ENCODE measurements around the gene GLS. TPM values are rescaled to one million over a fixed set of nuclear protein-coding genes. Genes with fewer than 3 reads are reported as not detected.

GLS gene
- total RNA-seq, 1 donor from 2014 or later = 88.9 TPM

- Histone ChIP-seq H3K4me3 (no peak overlapping the region), H3K27ac (no peak overlapping the region), H3K36me3 (peaks cover 0 to 85% of the 10 kb centered on the region in 2 donors), H3K9me3 (no peaks in the 10 kb centered on the region), H3K27me3 (no peaks in the 10 kb centered on the region), H3K4me1 (no peaks in the 10 kb centered on the region)
- no peak for TF ChIP-seq POLR2AphosphoS5 (IDR thresholded peaks at IDR 0.05; ENCODE audit: insufficient read depth in 1 of 2, low read depth in 1 of 2)
- TF ChIP-seq, protein P1, sequence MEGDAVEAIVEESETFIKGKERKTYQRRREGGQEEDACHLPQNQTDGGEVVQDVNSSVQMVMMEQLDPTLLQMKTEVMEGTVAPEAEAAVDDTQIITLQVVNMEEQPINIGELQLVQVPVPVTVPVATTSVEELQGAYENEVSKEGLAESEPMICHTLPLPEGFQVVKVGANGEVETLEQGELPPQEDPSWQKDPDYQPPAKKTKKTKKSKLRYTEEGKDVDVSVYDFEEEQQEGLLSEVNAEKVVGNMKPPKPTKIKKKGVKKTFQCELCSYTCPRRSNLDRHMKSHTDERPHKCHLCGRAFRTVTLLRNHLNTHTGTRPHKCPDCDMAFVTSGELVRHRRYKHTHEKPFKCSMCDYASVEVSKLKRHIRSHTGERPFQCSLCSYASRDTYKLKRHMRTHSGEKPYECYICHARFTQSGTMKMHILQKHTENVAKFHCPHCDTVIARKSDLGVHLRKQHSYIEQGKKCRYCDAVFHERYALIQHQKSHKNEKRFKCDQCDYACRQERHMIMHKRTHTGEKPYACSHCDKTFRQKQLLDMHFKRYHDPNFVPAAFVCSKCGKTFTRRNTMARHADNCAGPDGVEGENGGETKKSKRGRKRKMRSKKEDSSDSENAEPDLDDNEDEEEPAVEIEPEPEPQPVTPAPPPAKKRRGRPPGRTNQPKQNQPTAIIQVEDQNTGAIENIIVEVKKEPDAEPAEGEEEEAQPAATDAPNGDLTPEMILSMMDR (IDR thresholded peaks at IDR 0.05) = no peak
- no peak for TF ChIP-seq POLR2A (IDR thresholded peaks at IDR 0.05)
- DNase-seq (ENCODE audit: extremely low spot score in 2 of 2) = no peak
- intact Hi-C loops (cut with DNase I) = no loop called here
These were observed 100.7 kb downstream of the GLS start for GRCh38 chr2:190981333-190981732.

DNA sequence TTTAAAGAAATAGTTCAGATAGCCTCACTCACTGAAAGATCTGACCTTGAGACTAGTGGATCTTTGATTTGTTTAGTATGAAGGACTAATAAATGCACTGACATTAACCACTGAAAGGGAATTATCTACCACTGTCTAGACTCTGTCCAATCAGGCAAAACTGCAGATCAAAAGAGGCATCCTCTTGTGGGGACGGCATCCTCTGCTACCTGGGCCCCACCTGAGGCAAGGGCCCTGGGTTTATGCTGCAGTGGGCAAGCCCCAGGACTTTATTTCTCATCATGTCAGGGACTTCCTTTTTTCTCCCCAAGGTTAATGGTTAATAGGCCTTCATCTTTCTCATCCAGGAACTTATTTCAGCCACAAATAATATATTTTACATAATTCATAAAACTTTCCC lies 101.1 kb downstream of the GLS start:
- no peak for DNase-seq (ENCODE audit: extremely low spot score in 2 of 2)
- Histone ChIP-seq H3K36me3 (peaks cover 0 to 85% of the 10 kb centered on the region in 2 donors), H3K27me3 (no peaks in the 10 kb centered on the region), H3K4me3 (no peak overlapping the region), H3K4me1 (no peaks in the 10 kb centered on the region), H3K27ac (no peak overlapping the region), H3K9me3 (no peaks in the 10 kb centered on the region)
- intact Hi-C loops (cut with DNase I) = no loop called here
- TF ChIP-seq POLR2AphosphoS5 (IDR thresholded peaks at IDR 0.05; ENCODE audit: insufficient read depth in 1 of 2, low read depth in 1 of 2) = no peak
- TF ChIP-seq, protein P1 (IDR thresholded peaks at IDR 0.05) = no peak
- TF ChIP-seq POLR2A (IDR thresholded peaks at IDR 0.05) = no peak

GRCh38 chr2:190982262-190983034 lies 101.8 kb downstream of the GLS start:
- DNase-seq (ENCODE audit: extremely low spot score in 2 of 2) = no peak
- H3K4me1 ChIP-seq = no peaks in the 10 kb centered on the region

GRCh38 chr2:190984595-190984994 lies 104.0 kb downstream of the GLS start:
- no peaks in the 10 kb centered on the region for H3K27me3 ChIP-seq
- peaks cover 0 to 76% of the 10 kb centered on the region in 2 donors for H3K36me3 ChIP-seq
- TF ChIP-seq POLR2A (IDR thresholded peaks at IDR 0.05) = no peak
- no peak for TF ChIP-seq POLR2AphosphoS5 (IDR thresholded peaks at IDR 0.05; ENCODE audit: insufficient read depth in 1 of 2, low read depth in 1 of 2)
- TF ChIP-seq, protein P1 (IDR thresholded peaks at IDR 0.05) = no peak
- no peaks in the 10 kb centered on the region for H3K4me1 ChIP-seq
- no peak overlapping the region for H3K4me3 ChIP-seq
- no peak for DNase-seq (ENCODE audit: extremely low spot score in 2 of 2)
- intact Hi-C loops (cut with DNase I) = no loop called here
- no peak overlapping the region for H3K27ac ChIP-seq
- H3K9me3 ChIP-seq = no peaks in the 10 kb centered on the region

More at GRCh38 chr2:190982262-190983034, 101.8 kb downstream of the GLS start:
- H3K36me3 ChIP-seq = peaks cover 0 to 81% of the 10 kb centered on the region in 2 donors
- H3K4me3 ChIP-seq = no peak overlapping the region
- H3K27me3 ChIP-seq = no peaks in the 10 kb centered on the region
- TF ChIP-seq POLR2AphosphoS5 (IDR thresholded peaks at IDR 0.05; ENCODE audit: insufficient read depth in 1 of 2, low read depth in 1 of 2) (no peak), POLR2A (IDR thresholded peaks at IDR 0.05) (no peak)
- H3K27ac ChIP-seq = no peak overlapping the region
- intact Hi-C loops (cut with DNase I) = no loop called here
- H3K9me3 ChIP-seq = no peaks in the 10 kb centered on the region

DNA sequence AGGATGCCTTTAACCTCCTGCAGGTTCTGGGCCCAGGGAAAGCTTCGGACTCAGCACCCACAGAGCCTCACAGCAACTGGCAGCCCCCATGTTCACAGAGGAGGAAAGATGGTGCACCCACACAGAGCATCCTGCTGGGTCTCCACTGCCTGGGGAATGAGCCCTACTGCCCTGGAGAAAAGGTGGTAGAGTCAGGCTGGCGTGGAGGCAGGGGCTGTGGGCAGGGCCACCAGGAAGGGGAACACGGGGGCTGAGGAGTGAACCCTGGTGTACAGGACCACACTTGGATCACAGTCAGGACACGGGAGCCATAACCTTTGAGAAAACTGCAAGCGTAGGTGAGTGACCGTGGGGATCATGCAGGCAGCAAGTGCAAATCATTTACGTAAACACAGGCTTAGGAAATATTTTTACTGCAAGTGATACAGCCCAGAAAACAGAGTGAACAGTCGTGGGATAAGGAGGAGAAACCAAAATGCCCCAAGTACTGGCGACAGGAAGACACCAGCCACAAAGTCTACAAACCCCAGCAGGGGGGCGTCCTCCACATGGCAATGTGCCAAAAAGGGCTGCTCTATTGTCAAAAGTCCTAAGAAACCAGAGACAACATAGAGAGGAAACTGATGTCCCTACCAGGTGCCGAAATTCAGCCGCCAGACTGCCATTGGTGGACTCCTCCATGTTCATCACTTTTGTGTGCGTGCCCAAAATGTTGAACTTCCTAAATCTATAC lies 105.8 kb downstream of the GLS start:
- TF ChIP-seq POLR2AphosphoS5 (IDR thresholded peaks at IDR 0.05; ENCODE audit: insufficient read depth in 1 of 2, low read depth in 1 of 2) = no peak
- TF ChIP-seq POLR2A (IDR thresholded peaks at IDR 0.05) = no peak
- TF ChIP-seq, protein P1 (IDR thresholded peaks at IDR 0.05) = no peak
- Histone ChIP-seq H3K27ac (no peak overlapping the region), H3K9me3 (no peaks in the 10 kb centered on the region), H3K36me3 (peaks cover 0 to 79% of the 10 kb centered on the region in 2 donors), H3K4me3 (no peak overlapping the region), H3K27me3 (no peaks in the 10 kb centered on the region), H3K4me1 (no peaks in the 10 kb centered on the region)
- intact Hi-C loops (cut with DNase I) = no loop called here
- DNase-seq (ENCODE audit: extremely low spot score in 2 of 2) = no peak

Measured in vagina (tissue), 2 donors.